Right lobe of liver (tissue), 4 donors: Measurements from ENCODE around the gene RFPL1.

Source experiments
- CTCF ChIP-seq, 4 donors: fragments of 200-600 bp in 3 of 4; fragments of 450-650 bp in 1 of 4; IDR thresholded peaks; one replicate each; pipeline versions ENCODE4 v1.5.1 to v1.8.0; 2016 to 2022; ENCODE audit warnings: antibody characterized with exemption in 4 of 4, mild to moderate bottlenecking in 2 of 4
- POLR2A ChIP-seq: fragments of 450-650 bp; IDR thresholded peaks from one replicate; pipeline ENCODE4 v1.6.1; 2017; ENCODE audit warnings: antibody characterized with exemption, mild to moderate bottlenecking
- donor health status: DM: no; HTN: no; CAD: no.
- donor health status: DM: no; HTN: no; CAD: no.
- donor health status: DM: no; HTN: yes; CAD: no.

DNA sequence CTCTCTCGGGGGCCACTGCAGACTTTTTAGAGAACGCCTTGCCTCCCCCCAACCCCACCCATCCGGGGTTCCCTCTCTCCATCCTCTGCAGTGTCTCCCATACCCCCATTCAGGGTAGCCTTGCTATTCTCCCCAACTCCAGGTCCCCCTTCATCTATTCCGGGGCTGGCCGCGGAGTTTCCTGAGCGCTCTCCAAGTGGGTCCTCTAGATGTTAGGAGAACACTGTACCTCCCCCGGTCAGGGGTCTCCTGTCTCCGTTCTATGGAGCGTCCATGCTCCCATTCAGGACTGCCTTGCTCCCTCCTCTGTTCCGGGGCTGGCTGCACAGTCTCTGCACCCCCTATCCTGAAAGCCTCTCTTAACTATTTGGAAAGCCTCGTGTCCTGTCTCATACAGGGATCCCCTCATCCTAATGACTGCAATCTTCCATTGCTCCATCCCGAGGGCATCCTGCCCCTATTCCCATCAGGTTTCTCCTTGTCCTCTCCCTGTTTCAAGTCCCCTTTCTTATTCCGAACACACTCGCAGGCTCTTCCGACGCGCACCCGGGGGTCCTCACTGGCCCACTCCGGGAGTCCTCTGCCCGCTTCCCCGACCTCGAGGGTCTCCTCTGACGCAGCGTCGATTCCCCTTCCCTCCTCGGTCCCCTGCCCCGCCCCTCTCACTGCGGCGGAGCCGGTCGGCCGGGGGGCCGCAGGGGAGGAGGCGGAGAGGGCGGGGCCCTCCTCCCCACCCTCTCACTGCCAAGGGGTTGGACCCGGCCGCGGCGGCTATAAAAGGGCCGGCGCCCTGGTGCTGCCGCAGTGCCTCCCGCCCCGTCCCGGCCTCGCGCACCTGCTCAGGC, 41.3 kb downstream of the RFPL1 start, which contains the start of gene NEFH:
- TF ChIP-seq CTCF (IDR thresholded peaks at IDR 0.05) = no peak
- TF ChIP-seq POLR2A = no peak
